B cell (primary cell): ENCODE data around the gene HNRNPU. TPM values are rescaled to one million over a fixed set of nuclear protein-coding genes. Genes with fewer than 3 reads are reported as not detected.

Source experiments
- ATAC-seq: fragments of 200-7000 bp; cut with Tn5 transposase; one replicate; pipeline ENCODE4 v1.10.0; 2021; ENCODE audit warnings: low read depth, mild to moderate bottlenecking, moderate number of reproducible peaks, moderate library complexity
- CTCF ChIA-PET: fragments of 350-600 bp; sonication (Branson Sonifier 250); formaldehyde crosslinking; loops from one replicate; lab custom pipeline; 2021; ENCODE audit warnings: antibody characterized with exemption, inconsistent platforms; lab: Charles Lee
- POLR2A ChIA-PET: fragments of 350-600 bp; sonication (Branson Sonifier 250); formaldehyde crosslinking; loops from one replicate; lab custom pipeline; 2021; ENCODE audit warnings: antibody characterized with exemption; lab: Charles Lee
- DNase-seq: peaks from one replicate; pipeline ENCODE4 v3.0.0; 2013
- H2AFZ ChIP-seq: 2 replicates; pipeline ENCODE4 v1.6.1; 2012; ENCODE audit warnings: mild to moderate bottlenecking, low read depth, low read length; ENCODE audit not compliant: insufficient read depth, poor library complexity, severe bottlenecking
- H3K27ac ChIP-seq, 2 donors: 1 replicate in 1 of 2; 2 replicates in 1 of 2; pipeline ENCODE4 v1.5.1; 2012 to 2013; ENCODE audit warnings: low read length in 2 of 2, mild to moderate bottlenecking in 2 of 2, moderate library complexity in 1 of 2
- H3K27me3 ChIP-seq, 4 experiments: fragments of 200-600 bp in 1 of 4; sonication (generic) in 1 of 4; replicated peaks in 1 of 4; 1 replicate in 2 of 4; 2 replicates in 2 of 4; pipeline versions ENCODE4 v1.6.1 to v1.7.0; 2013 to 2016; ENCODE audit warnings: low read length in 3 of 4, mild to moderate bottlenecking in 2 of 4, mixed read lengths in 1 of 4, moderate library complexity in 1 of 4; ENCODE audit not compliant: insufficient read depth in 4 of 4, control insufficient read depth in 3 of 4; ENCODE audit errors: control extremely low read depth in 1 of 4
- H3K36me3 ChIP-seq, 2 experiments: replicated peaks in 1 of 2; 1 replicate in 1 of 2; 2 replicates in 1 of 2; pipeline versions ENCODE4 v1.6.1 to v1.7.1; 2013; ENCODE audit warnings: low read length in 1 of 2; ENCODE audit not compliant: insufficient read depth in 2 of 2, control insufficient read depth in 1 of 2; ENCODE audit errors: control extremely low read depth in 1 of 2, extremely low read depth in 1 of 2
- H3K4me1 ChIP-seq, 2 donors: fragments of 200-600 bp in 1 of 2; sonication (generic) in 1 of 2; 1 replicate in 1 of 2; 2 replicates in 1 of 2; pipeline versions ENCODE4 v1.5.1 to v1.6.1; 2013 to 2017; ENCODE audit warnings: low read length in 2 of 2; ENCODE audit not compliant: control insufficient read depth in 2 of 2, insufficient read depth in 2 of 2
- H3K4me2 ChIP-seq: replicated peaks from 2 replicates; pipeline ENCODE3; 2012; ENCODE audit warnings: mild to moderate bottlenecking, low read depth, low read length; ENCODE audit not compliant: poor library complexity, severe bottlenecking
- H3K4me3 ChIP-seq, 5 experiments: fragments of 200-600 bp in 1 of 5; sonication (generic) in 1 of 5; 1 replicate in 3 of 5; 2 replicates in 2 of 5; pipeline versions ENCODE4 v1.5.1 to v1.7.0; 2011 to 2016; ENCODE audit warnings: low read length in 4 of 5, mild to moderate bottlenecking in 4 of 5, low read depth in 2 of 5, control low read depth in 1 of 5, moderate library complexity in 1 of 5; ENCODE audit not compliant: insufficient read depth in 1 of 5; ENCODE audit errors: control extremely low read depth in 1 of 5, extremely low read depth in 1 of 5
- H3K79me2 ChIP-seq: fragments of 200-600 bp; sonication (generic); one replicate; pipeline ENCODE4 v1.6.0; 2016; ENCODE audit warnings: low read length; ENCODE audit not compliant: control insufficient read depth, insufficient read depth
- H3K9ac ChIP-seq: fragments of 200-600 bp; sonication (generic); 2 replicates; pipeline ENCODE4 v1.6.1; 2017; ENCODE audit warnings: mild to moderate bottlenecking, low read length, moderate library complexity
- H3K9me3 ChIP-seq, 3 donors: one replicate each; pipeline versions ENCODE4 v1.6.1 to v1.7.1; 2013; ENCODE audit warnings: low read length in 2 of 3; ENCODE audit not compliant: control insufficient read depth in 2 of 3, insufficient read depth in 1 of 3; ENCODE audit errors: control extremely low read depth in 1 of 3
- H4K20me1 ChIP-seq: 2 replicates; pipeline ENCODE4 v1.6.0; 2012; ENCODE audit warnings: mild to moderate bottlenecking, low read length; ENCODE audit not compliant: insufficient read depth, control insufficient read depth, poor library complexity, severe bottlenecking
- H3K27ac Mint-ChIP-seq: one replicate; pipeline ENCODE4 v1.8.0; 2021; ENCODE audit warnings: mixed read lengths
- H3K27me3 Mint-ChIP-seq: one replicate; pipeline ENCODE4 v1.8.0; 2021; ENCODE audit warnings: mixed read lengths
- H3K4me1 Mint-ChIP-seq: one replicate; pipeline ENCODE4 v1.8.0; 2021; ENCODE audit warnings: mixed read lengths
- H3K4me3 Mint-ChIP-seq: one replicate; pipeline ENCODE4 v1.8.0; 2021; ENCODE audit warnings: mixed read lengths
- H3K9me3 Mint-ChIP-seq: one replicate; pipeline ENCODE4 v1.8.0; 2022; ENCODE audit warnings: mixed read lengths; ENCODE audit not compliant: insufficient read depth
- EZH2 ChIP-seq: IDR thresholded peaks from 2 replicates; pipeline ENCODE4 v1.6.1; 2012; ENCODE audit warnings: borderline replicate concordance, low read depth, mild to moderate bottlenecking, moderate library complexity, low read length; ENCODE audit not compliant: insufficient read depth, poor library complexity, severe bottlenecking
- WGBS: methylation state at CpG from one replicate; pipeline ENCODE4 v1.1.5; 2013; ENCODE audit warnings: missing lambda C conversion rate; ENCODE audit not compliant: insufficient coverage; 5-methylcytosine and 5-hydroxymethylcytosine counted together
- intact Hi-C: fragments of 100-400 bp; cut with micrococcal nuclease; formaldehyde crosslinking; loops from one replicate; pipeline ENCODE4 v1.10.0; 2022
- polyA plus RNA-seq: library from polyadenylated mRNA; depleted of rRNA; stranded (reverse); fragments of >200 nt; gene quantifications from 2 replicates; pipeline ENCODE4 v1.2.3, GENCODE V29; 2012
- total RNA-seq, 2 donors: library from RNA; stranded (reverse); fragments of 120-200 nt in 1 of 2; gene quantifications; 1 replicate in 1 of 2; 2 replicates in 1 of 2; pipeline versions ENCODE4 v1.2.3 to v1.2.4, GENCODE V29; 2013 to 2022
- TF ChIP-seq, protein P1 (sequence below): fragments of 200-600 bp; IDR thresholded peaks from one replicate; pipeline ENCODE4 v1.8.0; 2022; ENCODE audit warnings: antibody characterized with exemption, mild to moderate bottlenecking

The HNRNPU gene
- total and polyA plus RNA-seq, 2 donors (not counting 1 experiment from before 2014, with no cell fraction given), result 95.2 to 406 TPM

DNA sequence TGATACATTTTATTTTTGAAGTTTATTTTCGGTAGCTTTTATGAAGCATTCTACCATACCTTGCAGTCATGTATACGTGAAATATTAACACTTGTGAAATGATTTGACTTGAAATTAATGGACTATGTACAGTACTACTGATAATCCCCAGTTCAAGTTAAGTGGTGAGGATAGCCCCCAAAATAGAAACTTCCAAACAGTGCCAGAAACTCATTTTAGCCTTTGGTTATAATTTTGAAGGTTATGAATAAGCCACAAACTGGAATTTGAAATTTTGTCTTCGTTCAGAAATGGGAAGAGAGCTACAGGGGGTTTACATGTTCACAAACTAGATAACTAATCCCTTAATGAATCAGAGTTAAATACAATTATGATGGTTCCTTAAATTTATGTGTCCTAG is 1.5 kb upstream of the HNRNPU start:
- H4K20me1 ChIP-seq, result peaks cover 27% of the 10 kb centered on the region
- no peak for ATAC-seq
- intact Hi-C loops, result loop anchor here (2.0 kb wide), 1 partner anchor 65 kb away; no protein-coding TSS in a partner anchor
- DNase-seq, result no peak
- no peak overlapping the region for H3K9ac ChIP-seq
- Mint-ChIP-seq H3K27me3 (no peaks in the 10 kb centered on the region), H3K4me1 (peaks cover 24% of the 10 kb centered on the region), H3K9me3 (no peaks in the 10 kb centered on the region), H3K27ac (no peak overlapping the region), H3K4me3 (no peak overlapping the region)
- ChIA-PET POLR2A (interaction anchor here (1.2 to 6.5 kb wide), 3 partner anchors 30 to 105 kb away, joined by 4 to 135 read pairs (median 105); partner anchors contain the start of gene COX20), CTCF (interaction anchor here (1.0 to 6.6 kb wide), 4 partner anchors 31 to 177 kb away, joined by 3 to 70 read pairs (median 40); partner anchors contain the start of gene COX20)
- H3K27ac ChIP-seq, result no peak overlapping the region
- peak overlapping the region; percentile 77 for H3K4me2 ChIP-seq
- H3K79me2 ChIP-seq, result peaks cover 30% of the 10 kb centered on the region
- H3K27me3 ChIP-seq, result no peaks in the 10 kb centered on the region
- no peaks in the 10 kb centered on the region for H3K9me3 ChIP-seq
- peaks cover 20 to 21% of the 10 kb centered on the region in 2 donors for H3K4me1 ChIP-seq
- H3K36me3 ChIP-seq, result peaks cover 0 to 10% of the 10 kb centered on the region in 2 experiments
- H2AFZ ChIP-seq, result peak overlapping the region; percentile 82
- no CpG with 5 or more reads among the region's 3 CpGs for WGBS
- no peak overlapping the region for H3K4me3 ChIP-seq
- TF ChIP-seq, protein P1, sequence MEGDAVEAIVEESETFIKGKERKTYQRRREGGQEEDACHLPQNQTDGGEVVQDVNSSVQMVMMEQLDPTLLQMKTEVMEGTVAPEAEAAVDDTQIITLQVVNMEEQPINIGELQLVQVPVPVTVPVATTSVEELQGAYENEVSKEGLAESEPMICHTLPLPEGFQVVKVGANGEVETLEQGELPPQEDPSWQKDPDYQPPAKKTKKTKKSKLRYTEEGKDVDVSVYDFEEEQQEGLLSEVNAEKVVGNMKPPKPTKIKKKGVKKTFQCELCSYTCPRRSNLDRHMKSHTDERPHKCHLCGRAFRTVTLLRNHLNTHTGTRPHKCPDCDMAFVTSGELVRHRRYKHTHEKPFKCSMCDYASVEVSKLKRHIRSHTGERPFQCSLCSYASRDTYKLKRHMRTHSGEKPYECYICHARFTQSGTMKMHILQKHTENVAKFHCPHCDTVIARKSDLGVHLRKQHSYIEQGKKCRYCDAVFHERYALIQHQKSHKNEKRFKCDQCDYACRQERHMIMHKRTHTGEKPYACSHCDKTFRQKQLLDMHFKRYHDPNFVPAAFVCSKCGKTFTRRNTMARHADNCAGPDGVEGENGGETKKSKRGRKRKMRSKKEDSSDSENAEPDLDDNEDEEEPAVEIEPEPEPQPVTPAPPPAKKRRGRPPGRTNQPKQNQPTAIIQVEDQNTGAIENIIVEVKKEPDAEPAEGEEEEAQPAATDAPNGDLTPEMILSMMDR, result no peak
- no peak for TF ChIP-seq EZH2

DNA sequence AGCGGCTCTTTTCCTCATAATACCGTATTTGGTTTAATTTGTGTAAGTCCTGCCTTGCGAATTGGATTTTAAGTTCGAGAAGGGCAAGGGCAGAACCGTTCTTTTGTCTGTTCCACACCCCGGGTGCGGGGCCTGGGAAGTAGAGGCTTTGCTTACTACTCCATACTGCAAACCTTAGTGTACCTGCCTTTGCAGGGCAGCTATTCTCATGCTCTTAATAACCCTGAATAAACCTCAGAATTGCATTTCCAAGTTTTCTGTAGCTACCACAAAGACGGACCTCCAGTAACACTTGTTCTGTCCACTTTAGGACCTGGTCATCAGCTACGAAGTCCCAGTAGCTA is 657 bp upstream of the HNRNPU start:
- Mint-ChIP-seq H3K27ac (peak overlapping the region; percentile 98), H3K9me3 (no peaks in the 10 kb centered on the region), H3K27me3 (no peaks in the 10 kb centered on the region), H3K4me1 (peaks cover 33% of the 10 kb centered on the region), H3K4me3 (peak overlapping the region; percentile 87)
- 24% methylated on average over 9 of the region's 9 CpGs for WGBS
- no peaks in the 10 kb centered on the region for H3K9me3 ChIP-seq
- CTCF ChIA-PET, result interaction anchor here (0.6 to 6.6 kb wide), 8 partner anchors 30 to 177 kb away, joined by 3 to 70 read pairs (median 14); partner anchors contain the start of gene COX20
- peak overlapping the region; percentile 82 for H2AFZ ChIP-seq
- TF ChIP-seq EZH2, result no peak
- TF ChIP-seq, protein P1, result no peak
- peak overlapping the region; percentile 98 to 99 for H3K27ac ChIP-seq
- POLR2A ChIA-PET, result interaction anchor here (1.2 to 6.5 kb wide), 5 partner anchors 29 to 106 kb away, joined by 4 to 135 read pairs (median 7); partner anchors contain the start of gene COX20
- H4K20me1 ChIP-seq, result peaks cover 35% of the 10 kb centered on the region
- H3K9ac ChIP-seq, result peak overlapping the region; percentile 100
- intact Hi-C loops, result loop anchor here (2.0 kb wide), 1 partner anchor 64 kb away; no protein-coding TSS in a partner anchor
- H3K4me1 ChIP-seq, result peaks cover 28 to 29% of the 10 kb centered on the region in 2 donors
- peak overlapping the region; percentile 82 to 99 (median 98) for H3K4me3 ChIP-seq
- no peak for ATAC-seq
- no peak for DNase-seq
- peaks cover 0 to 18% of the 10 kb centered on the region in 2 experiments for H3K36me3 ChIP-seq
- H3K79me2 ChIP-seq, result peaks cover 38% of the 10 kb centered on the region
- H3K27me3 ChIP-seq, result no peaks in the 10 kb centered on the region
- H3K4me2 ChIP-seq, result peak overlapping the region; percentile 77
